ENCODE results near the gene ANKRD53.

The ANKRD53 gene

DNA sequence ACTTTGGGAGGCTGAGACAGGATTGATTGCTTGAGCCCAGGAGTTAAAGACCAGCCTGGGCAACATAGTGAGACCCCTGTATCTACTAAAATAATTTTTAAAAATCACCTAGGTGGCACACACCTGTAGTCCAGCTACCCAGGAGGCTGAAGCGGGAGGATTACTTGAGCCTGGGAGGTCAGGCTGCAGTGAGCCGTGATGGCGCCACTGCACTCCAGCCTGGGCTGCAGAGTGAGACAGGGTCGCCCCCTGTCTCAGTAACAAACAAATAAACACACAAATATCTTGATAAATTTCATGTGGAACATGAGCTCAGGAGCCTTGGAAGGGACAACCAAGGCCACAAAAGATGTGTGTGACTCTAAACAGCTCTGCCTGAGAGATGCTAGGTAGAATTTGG, 11.7 kb upstream of the ANKRD53 start (continued):
- TF ChIP-seq, protein P1, sequence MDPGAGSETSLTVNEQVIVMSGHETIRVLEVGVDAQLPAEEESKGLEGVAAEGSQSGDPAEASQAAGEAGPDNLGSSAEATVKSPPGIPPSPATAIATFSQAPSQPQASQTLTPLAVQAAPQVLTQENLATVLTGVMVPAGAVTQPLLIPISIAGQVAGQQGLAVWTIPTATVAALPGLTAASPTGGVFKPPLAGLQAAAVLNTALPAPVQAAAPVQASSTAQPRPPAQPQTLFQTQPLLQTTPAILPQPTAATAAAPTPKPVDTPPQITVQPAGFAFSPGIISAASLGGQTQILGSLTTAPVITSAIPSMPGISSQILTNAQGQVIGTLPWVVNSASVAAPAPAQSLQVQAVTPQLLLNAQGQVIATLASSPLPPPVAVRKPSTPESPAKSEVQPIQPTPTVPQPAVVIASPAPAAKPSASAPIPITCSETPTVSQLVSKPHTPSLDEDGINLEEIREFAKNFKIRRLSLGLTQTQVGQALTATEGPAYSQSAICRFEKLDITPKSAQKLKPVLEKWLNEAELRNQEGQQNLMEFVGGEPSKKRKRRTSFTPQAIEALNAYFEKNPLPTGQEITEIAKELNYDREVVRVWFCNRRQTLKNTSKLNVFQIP (CRISPR knock-in tag; IDR thresholded peaks at IDR 0.05; ENCODE audit: borderline replicate concordance, low read depth) = no peak

DNA sequence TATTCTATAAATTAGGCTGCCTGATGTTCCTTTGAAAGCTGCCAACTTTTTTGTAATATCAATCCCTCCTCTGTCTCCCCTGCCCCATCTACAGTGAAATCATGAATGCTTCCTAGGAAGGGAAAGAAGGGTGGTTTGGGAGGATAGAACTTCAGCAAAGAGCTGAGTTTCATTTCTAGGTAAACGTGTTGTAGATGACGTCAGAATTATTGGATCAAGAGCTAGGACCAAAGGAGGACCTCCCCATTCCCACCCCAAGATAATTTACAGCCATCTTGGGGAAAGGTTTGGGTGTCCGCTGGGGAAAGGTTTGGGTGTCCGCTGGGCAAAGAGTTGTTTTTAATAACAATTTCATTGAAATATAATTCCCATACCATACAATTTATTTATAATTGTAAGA, 11.2 kb upstream of the ANKRD53 start:
- TF ChIP-seq ZFP30 (CRISPR knock-in tag; IDR thresholded peaks at IDR 0.05) = no peak
- TF ChIP-seq TCF4 (CRISPR knock-in tag; IDR thresholded peaks at IDR 0.05; ENCODE audit: borderline replicate concordance) = no peak
- TF ChIP-seq, protein P2, sequence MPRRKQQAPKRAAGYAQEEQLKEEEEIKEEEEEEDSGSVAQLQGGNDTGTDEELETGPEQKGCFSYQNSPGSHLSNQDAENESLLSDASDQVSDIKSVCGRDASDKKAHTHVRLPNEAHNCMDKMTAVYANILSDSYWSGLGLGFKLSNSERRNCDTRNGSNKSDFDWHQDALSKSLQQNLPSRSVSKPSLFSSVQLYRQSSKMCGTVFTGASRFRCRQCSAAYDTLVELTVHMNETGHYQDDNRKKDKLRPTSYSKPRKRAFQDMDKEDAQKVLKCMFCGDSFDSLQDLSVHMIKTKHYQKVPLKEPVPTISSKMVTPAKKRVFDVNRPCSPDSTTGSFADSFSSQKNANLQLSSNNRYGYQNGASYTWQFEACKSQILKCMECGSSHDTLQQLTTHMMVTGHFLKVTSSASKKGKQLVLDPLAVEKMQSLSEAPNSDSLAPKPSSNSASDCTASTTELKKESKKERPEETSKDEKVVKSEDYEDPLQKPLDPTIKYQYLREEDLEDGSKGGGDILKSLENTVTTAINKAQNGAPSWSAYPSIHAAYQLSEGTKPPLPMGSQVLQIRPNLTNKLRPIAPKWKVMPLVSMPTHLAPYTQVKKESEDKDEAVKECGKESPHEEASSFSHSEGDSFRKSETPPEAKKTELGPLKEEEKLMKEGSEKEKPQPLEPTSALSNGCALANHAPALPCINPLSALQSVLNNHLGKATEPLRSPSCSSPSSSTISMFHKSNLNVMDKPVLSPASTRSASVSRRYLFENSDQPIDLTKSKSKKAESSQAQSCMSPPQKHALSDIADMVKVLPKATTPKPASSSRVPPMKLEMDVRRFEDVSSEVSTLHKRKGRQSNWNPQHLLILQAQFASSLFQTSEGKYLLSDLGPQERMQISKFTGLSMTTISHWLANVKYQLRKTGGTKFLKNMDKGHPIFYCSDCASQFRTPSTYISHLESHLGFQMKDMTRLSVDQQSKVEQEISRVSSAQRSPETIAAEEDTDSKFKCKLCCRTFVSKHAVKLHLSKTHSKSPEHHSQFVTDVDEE (CRISPR knock-in tag; IDR thresholded peaks at IDR 0.05) = no peak
- TF ChIP-seq ZNF70 (CRISPR knock-in tag; IDR thresholded peaks at IDR 0.05) = no peak
- TF ChIP-seq CSDC2 (CRISPR knock-in tag; IDR thresholded peaks at IDR 0.05) = no peak
- TF ChIP-seq ZNF8 (CRISPR knock-in tag; IDR thresholded peaks at IDR 0.05) = no peak
- no peak for ATAC-seq

DNA sequence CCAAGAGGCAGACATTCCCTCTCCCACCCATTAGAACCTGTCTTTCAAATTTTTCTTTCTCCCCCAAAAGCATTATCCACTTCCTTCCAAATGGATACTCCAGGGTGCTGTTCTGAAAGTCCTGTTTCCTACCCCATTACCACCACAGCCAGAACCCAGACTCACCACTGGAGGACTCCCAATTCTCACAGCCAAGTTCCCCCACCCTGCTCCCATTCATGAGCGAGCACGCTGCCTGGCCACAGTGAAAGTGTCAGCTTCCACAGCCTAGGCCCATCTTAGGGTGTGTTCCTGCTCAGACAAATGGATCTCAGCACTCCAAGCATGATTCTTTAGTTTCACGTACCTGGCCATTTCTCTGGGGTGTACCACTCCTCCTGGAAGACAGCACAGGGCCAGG, 3.8 kb upstream of the ANKRD53 start:
- no peak for ATAC-seq
- no peak for TF ChIP-seq ZFP30 (CRISPR knock-in tag; IDR thresholded peaks at IDR 0.05)
- TF ChIP-seq, protein P1 (CRISPR knock-in tag; IDR thresholded peaks at IDR 0.05; ENCODE audit: borderline replicate concordance, low read depth) = no peak
- TF ChIP-seq GLIS3 (CRISPR knock-in tag; IDR thresholded peaks at IDR 0.05) = no peak
- TF ChIP-seq, protein P2 (CRISPR knock-in tag; IDR thresholded peaks at IDR 0.05) = no peak
- TF ChIP-seq ZNF565 (CRISPR knock-in tag; conservative IDR thresholded peaks at IDR 0.05; ENCODE audit: low read depth) = no peak
- no peak for TF ChIP-seq BACH2 (CRISPR knock-in tag; IDR thresholded peaks at IDR 0.05; ENCODE audit: borderline replicate concordance)
- no peak for TF ChIP-seq ZNF70 (CRISPR knock-in tag; IDR thresholded peaks at IDR 0.05)
- TF ChIP-seq, protein P3, sequence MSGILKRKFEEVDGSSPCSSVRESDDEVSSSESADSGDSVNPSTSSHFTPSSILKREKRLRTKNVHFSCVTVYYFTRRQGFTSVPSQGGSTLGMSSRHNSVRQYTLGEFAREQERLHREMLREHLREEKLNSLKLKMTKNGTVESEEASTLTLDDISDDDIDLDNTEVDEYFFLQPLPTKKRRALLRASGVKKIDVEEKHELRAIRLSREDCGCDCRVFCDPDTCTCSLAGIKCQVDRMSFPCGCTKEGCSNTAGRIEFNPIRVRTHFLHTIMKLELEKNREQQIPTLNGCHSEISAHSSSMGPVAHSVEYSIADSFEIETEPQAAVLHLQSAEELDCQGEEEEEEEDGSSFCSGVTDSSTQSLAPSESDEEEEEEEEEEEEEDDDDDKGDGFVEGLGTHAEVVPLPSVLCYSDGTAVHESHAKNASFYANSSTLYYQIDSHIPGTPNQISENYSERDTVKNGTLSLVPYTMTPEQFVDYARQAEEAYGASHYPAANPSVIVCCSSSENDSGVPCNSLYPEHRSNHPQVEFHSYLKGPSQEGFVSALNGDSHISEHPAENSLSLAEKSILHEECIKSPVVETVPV (CRISPR knock-in tag; IDR thresholded peaks at IDR 0.05) = no peak
- TF ChIP-seq ZNF8 (CRISPR knock-in tag; IDR thresholded peaks at IDR 0.05) = no peak
- no peak for TF ChIP-seq TCF4 (CRISPR knock-in tag; IDR thresholded peaks at IDR 0.05; ENCODE audit: borderline replicate concordance)
- TF ChIP-seq ARNTL (CRISPR knock-in tag; IDR thresholded peaks at IDR 0.05; ENCODE audit: borderline replicate concordance, low read depth) = no peak
- TF ChIP-seq ZFP3 (CRISPR knock-in tag; IDR thresholded peaks at IDR 0.05) = no peak
- TF ChIP-seq OSR1 (CRISPR knock-in tag; IDR thresholded peaks at IDR 0.05) = no peak
- TF ChIP-seq, protein P4, sequence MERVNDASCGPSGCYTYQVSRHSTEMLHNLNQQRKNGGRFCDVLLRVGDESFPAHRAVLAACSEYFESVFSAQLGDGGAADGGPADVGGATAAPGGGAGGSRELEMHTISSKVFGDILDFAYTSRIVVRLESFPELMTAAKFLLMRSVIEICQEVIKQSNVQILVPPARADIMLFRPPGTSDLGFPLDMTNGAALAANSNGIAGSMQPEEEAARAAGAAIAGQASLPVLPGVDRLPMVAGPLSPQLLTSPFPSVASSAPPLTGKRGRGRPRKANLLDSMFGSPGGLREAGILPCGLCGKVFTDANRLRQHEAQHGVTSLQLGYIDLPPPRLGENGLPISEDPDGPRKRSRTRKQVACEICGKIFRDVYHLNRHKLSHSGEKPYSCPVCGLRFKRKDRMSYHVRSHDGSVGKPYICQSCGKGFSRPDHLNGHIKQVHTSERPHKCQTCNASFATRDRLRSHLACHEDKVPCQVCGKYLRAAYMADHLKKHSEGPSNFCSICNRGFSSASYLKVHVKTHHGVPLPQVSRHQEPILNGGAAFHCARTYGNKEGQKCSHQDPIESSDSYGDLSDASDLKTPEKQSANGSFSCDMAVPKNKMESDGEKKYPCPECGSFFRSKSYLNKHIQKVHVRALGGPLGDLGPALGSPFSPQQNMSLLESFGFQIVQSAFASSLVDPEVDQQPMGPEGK (CRISPR knock-in tag; IDR thresholded peaks at IDR 0.05; ENCODE audit: borderline replicate concordance) = no peak
- TF ChIP-seq CSDC2 (CRISPR knock-in tag; IDR thresholded peaks at IDR 0.05) = no peak
- TF ChIP-seq ISL1 (CRISPR knock-in tag; IDR thresholded peaks at IDR 0.05) = no peak
- no peak for TF ChIP-seq PPARA (CRISPR knock-in tag; IDR thresholded peaks at IDR 0.05; ENCODE audit: borderline replicate concordance)
- TF ChIP-seq RARB (CRISPR knock-in tag; IDR thresholded peaks at IDR 0.05) = no peak
- no peak for TF ChIP-seq TOX (CRISPR knock-in tag; IDR thresholded peaks at IDR 0.05; ENCODE audit: borderline replicate concordance)
